Heart left ventricle (tissue), 16 donors: Measurements from ENCODE around the gene PPP1R37. TPM values are rescaled to one million over a fixed set of nuclear protein-coding genes. Genes with fewer than 3 reads are reported as not detected.

ENCODE experiments used
- ATAC-seq, 4 donors: fragments of 200-7000 bp; cut with Tn5 transposase; one replicate each; pipeline ENCODE4 v1.9.1; 2020 to 2022; ENCODE audit warnings: moderate library complexity in 4 of 4, mild to moderate bottlenecking in 3 of 4, moderate number of reproducible peaks in 1 of 4
- DNase-seq, 5 donors: peaks; one replicate each; pipeline ENCODE4 v3.0.0-alpha.2; 2020
- H3K27ac ChIP-seq, 12 donors: fragments of 200-600 bp; sonication (generic) in 4 of 12; one replicate each; pipeline versions ENCODE4 v1.5.0 to v1.8.0; 2016 to 2022; ENCODE audit warnings: mild to moderate bottlenecking in 2 of 12
- H3K27me3 ChIP-seq, 9 donors: fragments of 200-600 bp; sonication (generic) in 2 of 9; one replicate each; pipeline versions ENCODE4 v1.5.1 to v1.8.0; 2016 to 2022; ENCODE audit warnings: mild to moderate bottlenecking in 3 of 9
- H3K36me3 ChIP-seq, 9 donors: fragments of 200-600 bp; sonication (generic) in 2 of 9; one replicate each; pipeline versions ENCODE4 v1.5.0 to v1.8.0; 2018 to 2022; ENCODE audit warnings: mild to moderate bottlenecking in 2 of 9
- H3K4me1 ChIP-seq, 12 donors: fragments of 200-600 bp; sonication (generic) in 4 of 12; one replicate each; pipeline versions ENCODE4 v1.5.0 to v1.8.0; 2016 to 2022; ENCODE audit warnings: mild to moderate bottlenecking in 3 of 12
- H3K4me3 ChIP-seq, 12 donors: fragments of 200-600 bp; sonication (generic) in 4 of 12; one replicate each; pipeline versions ENCODE4 v1.5.0 to v1.8.0; 2017 to 2022; ENCODE audit warnings: mild to moderate bottlenecking in 9 of 12, moderate library complexity in 4 of 12
- H3K9me3 ChIP-seq, 12 donors: fragments of 200-600 bp; sonication (generic) in 4 of 12; one replicate each; pipeline versions ENCODE4 v1.5.0 to v1.8.0; 2016 to 2022; ENCODE audit warnings: mild to moderate bottlenecking in 1 of 12
- CTCF ChIP-seq, 12 donors: fragments of 200-600 bp; sonication (generic) in 4 of 12; IDR thresholded peaks; one replicate each; pipeline versions ENCODE4 v1.5.0 to v1.8.0; 2018 to 2022; ENCODE audit warnings: antibody characterized with exemption in 12 of 12, mild to moderate bottlenecking in 5 of 12
- POLR2A ChIP-seq, 2 donors: fragments of 450-650 bp; IDR thresholded peaks; one replicate each; pipeline ENCODE4 v1.6.1; 2017; ENCODE audit warnings: antibody characterized with exemption in 2 of 2, mild to moderate bottlenecking in 2 of 2, moderate library complexity in 2 of 2
- WGBS, 4 donors: extraction: QIAGEN DNeasy Blood & Tissue Kit in 2 of 4; methylation state at CpG; one replicate each; pipeline versions ENCODE4 v1.1.5 to v1.1.7; 2013 to 2018; 5-methylcytosine and 5-hydroxymethylcytosine counted together
- intact Hi-C, 10 donors: fragments of 100-400 bp; cut with DNase I; formaldehyde crosslinking; loops; one replicate each; pipeline versions ENCODE4 v1.11.1 to v1.14.2; 2022
- polyA plus RNA-seq, 2 donors: library from polyadenylated mRNA; stranded (reverse); fragments of 200-250 nt; gene quantifications; one replicate each; pipeline ENCODE4 v1.2.3, GENCODE V29; 2013
- total RNA-seq, 9 donors: library from RNA; depleted of rRNA in 2 of 9; stranded (reverse); fragments of >200 nt in 2 of 9; fragmentation: NEBNext Ultra II Directional in 3 of 9; extraction: Animal tissue kit (Norgen Biotek cat#: 25700) in 3 of 9; gene quantifications; one replicate each; pipeline versions ENCODE4 v1.1.0 to v1.2.4, GENCODE V29; 2016 to 2023
- donor health status: ischemic (EF 13 %, LVEDD 7.1; RV severe dilation, severe dysfunction).
- donor health status: healthy with polysubstance abuse.
- donor health status: DM: no; HTN: yes; CAD: no.
- donor health status: DM: no; HTN: no; CAD: no.
- donor health status: ischemic (EF 25% LVEDD 6.9; RV normal size, moderate dysfunction).
- donor health status: ischemic (EF 25% LVEDD 5.7; RV mildly dilated, moderate dysfunction).
- donor health status: healthy.
- donor health status: DM: yes; HTN: yes; CAD: no.
- donor health status: ischemic (EF 35%, LVEDD 5.7; RV mildly dilated, moderate dysfunction).
- donor health status: nonischemic (EF 11% LVEDD 7.7; RV severe dilation, severe dysfunction).
- donor health status: DM: yes; HTN: yes; CAD: no.
- donor health status: PGD.
- donor health status: ischemic (EF 29% LVEDD 5.4; RV normal size, mild dysfunction).
- donor health status: nonischemic (EF 23%, LVEDD 6.1; RV moderate dilation, normal function).

The PPP1R37 gene
- total and polyA plus RNA-seq, 11 donors: 16.0 to 33.7 (median 18.9) TPM

GRCh38 chr19:45161738-45162607 is 69.0 kb downstream of the PPP1R37 start:
- intact Hi-C loops: loop anchor here in 1 of 10 donors (10.0 kb wide), 1 partner anchor 173 kb away; no protein-coding TSS in a partner anchor
- no peak overlapping the region for H3K4me3 ChIP-seq
- no peak for TF ChIP-seq POLR2A (IDR thresholded peaks at IDR 0.05)
- TF ChIP-seq CTCF (IDR thresholded peaks at IDR 0.05): peak; percentile 7 to 55 (median 38)
- peaks cover 0 to 28% (median 17%) of the 10 kb centered on the region in 12 donors for H3K4me1 ChIP-seq
- no peaks in the 10 kb centered on the region for H3K9me3 ChIP-seq
- no peak for DNase-seq
- WGBS, 4 donors: 41 to 44% (median 44%) methylated on average over 22 to 32 of the region's 32 CpGs
- no peak overlapping the region for H3K27ac ChIP-seq
- peak in 3 of 4 donors; percentile 9 to 42 (median 19) for ATAC-seq
- H3K36me3 ChIP-seq: no peaks in the 10 kb centered on the region
- peaks cover 0 to 32% (median 11%) of the 10 kb centered on the region in 9 donors for H3K27me3 ChIP-seq

- no peak for ATAC-seq
- intact Hi-C loops: loop anchor here in 1 of 10 donors (10.0 kb wide), 1 partner anchor 172 kb away; no protein-coding TSS in a partner anchor
Observed at GRCh38 chr19:45162608-45163143, 69.7 kb downstream of the PPP1R37 start.

GRCh38 chr19:45163156-45163555 is 70.2 kb downstream of the PPP1R37 start:
- Histone ChIP-seq H3K9me3 (no peaks in the 10 kb centered on the region), H3K4me3 (no peak overlapping the region), H3K27me3 (peaks cover 0 to 29% (median 11%) of the 10 kb centered on the region in 9 donors), H3K36me3 (no peaks in the 10 kb centered on the region), H3K27ac (no peak overlapping the region), H3K4me1 (peaks cover 0 to 33% (median 18%) of the 10 kb centered on the region in 12 donors)
- DNase-seq (no peak), ATAC-seq (no peak)
- WGBS, 4 donors: 88 to 94% (median 90%) methylated on average over 9 to 17 of the region's 17 CpGs
- intact Hi-C loops: loop anchor here in 1 of 10 donors (10.0 kb wide), 1 partner anchor 172 kb away; no protein-coding TSS in a partner anchor
- TF ChIP-seq POLR2A (IDR thresholded peaks at IDR 0.05) (no peak), CTCF (IDR thresholded peaks at IDR 0.05) (no peak)

More at GRCh38 chr19:45162608-45163143, 69.7 kb downstream of the PPP1R37 start:
- H3K36me3 ChIP-seq: no peaks in the 10 kb centered on the region
- no peak for DNase-seq
- peaks cover 0 to 32% (median 11%) of the 10 kb centered on the region in 9 donors for H3K27me3 ChIP-seq
- peaks cover 0 to 33% (median 18%) of the 10 kb centered on the region in 12 donors for H3K4me1 ChIP-seq
- H3K9me3 ChIP-seq: no peaks in the 10 kb centered on the region
- WGBS, 4 donors: 72 to 88% (median 86%) methylated on average over 17 to 18 of the region's 18 CpGs
- H3K27ac ChIP-seq: no peak overlapping the region
- H3K4me3 ChIP-seq: no peak overlapping the region
- TF ChIP-seq CTCF (IDR thresholded peaks at IDR 0.05) (no peak), POLR2A (IDR thresholded peaks at IDR 0.05) (no peak)
